Measurements from ENCODE around the gene ANKLE1. TPM values are rescaled to one million over a fixed set of nuclear protein-coding genes. Genes with fewer than 3 reads are reported as not detected.

The ANKLE1 gene
- total RNA-seq, 1 experiment from 2014 or later, result 9.1 TPM

DNA sequence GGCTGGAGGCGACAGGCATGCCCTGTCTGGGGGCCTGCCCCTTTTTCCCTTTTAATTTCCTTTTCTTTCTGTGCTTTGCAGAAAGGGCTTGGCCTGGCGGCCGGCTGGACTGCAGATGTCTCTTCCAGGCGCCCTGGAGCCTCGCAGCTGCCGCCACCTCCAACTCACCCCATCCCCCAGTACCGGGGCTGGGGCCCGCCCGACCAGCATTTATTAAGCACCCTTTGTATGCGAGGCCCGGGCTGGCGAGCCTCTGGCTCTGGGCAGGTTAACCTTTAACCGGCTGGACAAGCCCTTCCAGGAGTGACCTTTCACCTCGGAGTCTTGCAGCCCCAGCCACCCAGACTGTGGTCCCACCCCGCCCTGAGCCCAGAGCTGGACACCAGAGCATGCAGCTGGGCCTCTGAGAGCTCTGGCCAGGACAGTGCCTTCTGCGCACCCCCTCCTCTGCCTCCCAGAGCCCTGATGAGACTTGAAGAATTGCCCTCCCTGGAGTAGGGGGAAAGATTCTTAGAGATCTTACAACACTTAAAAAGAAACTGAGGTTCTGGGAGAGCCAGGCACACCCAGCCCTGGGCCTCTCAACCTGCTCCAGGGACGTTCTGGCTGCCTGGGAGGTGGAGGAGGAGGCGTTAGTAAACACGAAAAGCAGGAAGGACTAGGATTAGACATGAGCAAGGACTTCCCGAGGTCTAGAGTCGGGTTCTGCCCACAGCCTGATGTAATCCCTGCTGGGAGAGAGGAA lies 34.8 kb upstream of the ANKLE1 start (continued):
- TF ChIP-seq CTCF (IDR thresholded peaks at IDR 0.05), result no peak
- TF ChIP-seq PRRX2 (CRISPR knock-in tag; IDR thresholded peaks at IDR 0.05), result no peak

DNA sequence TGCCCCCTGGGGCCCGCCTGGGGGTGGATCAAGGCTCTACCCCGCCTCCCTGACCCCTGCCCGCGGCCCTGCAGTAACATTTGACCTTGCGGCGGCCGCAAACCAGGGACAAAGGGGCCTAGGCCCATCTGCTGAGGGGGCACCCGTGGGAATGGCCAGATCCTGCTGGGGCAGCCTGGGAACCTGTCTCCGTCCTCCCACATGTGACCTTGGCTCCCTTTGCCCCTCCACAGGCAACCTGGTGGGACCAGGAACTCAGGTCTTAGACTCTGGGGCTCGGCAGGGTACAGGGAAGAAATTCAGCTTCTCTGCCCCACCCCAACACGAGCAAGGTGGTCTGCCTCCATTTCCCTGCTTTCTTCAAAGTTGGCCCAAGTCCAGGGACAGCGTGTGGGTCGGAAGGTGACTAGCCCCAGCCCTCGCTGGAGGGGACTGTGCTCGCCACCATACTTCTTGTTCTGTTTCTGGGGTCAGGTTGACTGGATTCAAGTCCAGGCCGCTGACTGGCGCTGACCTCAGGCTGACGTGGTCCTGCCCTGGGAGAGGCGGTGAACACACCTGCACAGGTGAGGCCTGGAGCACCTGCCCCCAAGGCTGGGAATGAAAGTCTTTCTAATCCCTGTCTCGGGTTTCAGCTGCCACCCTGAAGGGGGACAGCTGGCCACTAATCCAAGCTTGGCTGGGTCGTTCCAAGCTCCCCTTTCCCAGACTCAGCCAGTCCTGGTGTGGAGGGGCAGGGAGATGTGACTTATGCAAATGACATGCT lies 33.5 kb upstream of the ANKLE1 start:
- ATAC-seq (peak; percentile 65), DNase-seq (ENCODE audit: low spot score) (peak; percentile 81)
- H3K4me1 Mint-ChIP-seq, result peaks cover 35% of the 10 kb centered on the region
- peaks cover 5% of the 10 kb centered on the region; the same call in 1 of the 2 replicates for H3K36me3 Mint-ChIP-seq
- ChIA-PET POLR2A (interaction anchor here (0.5 to 1.6 kb wide), 11 partner anchors 11 to 691 kb away, joined by 3 to 11 read pairs (median 6); partner anchors contain the start of genes ANKLE1, BABAM1, OCEL1 and USE1), CTCF (interaction anchor here (0.7 to 3.8 kb wide), 14 partner anchors 12 to 248 kb away, joined by 3 to 38 read pairs (median 4); partner anchors contain the start of genes BABAM1, DDA1, MRPL34 and OCEL1)
- H3K27ac Mint-ChIP-seq, result peak overlapping the region; percentile 99
- no peaks in the 10 kb centered on the region for H3K9me3 Mint-ChIP-seq
- H3K27me3 Mint-ChIP-seq (ENCODE audit: low read depth), result no peaks in the 10 kb centered on the region
- H3K4me3 Mint-ChIP-seq, result peak overlapping the region; percentile 61
- TF ChIP-seq NR1H2 (CRISPR knock-in tag; IDR thresholded peaks at IDR 0.05), result no peak
- peak; percentile 48; the same call in 1 of the 2 replicates for TF ChIP-seq FOXK1 (CRISPR knock-in tag; IDR thresholded peaks at IDR 0.05)
- TF ChIP-seq, protein P1, sequence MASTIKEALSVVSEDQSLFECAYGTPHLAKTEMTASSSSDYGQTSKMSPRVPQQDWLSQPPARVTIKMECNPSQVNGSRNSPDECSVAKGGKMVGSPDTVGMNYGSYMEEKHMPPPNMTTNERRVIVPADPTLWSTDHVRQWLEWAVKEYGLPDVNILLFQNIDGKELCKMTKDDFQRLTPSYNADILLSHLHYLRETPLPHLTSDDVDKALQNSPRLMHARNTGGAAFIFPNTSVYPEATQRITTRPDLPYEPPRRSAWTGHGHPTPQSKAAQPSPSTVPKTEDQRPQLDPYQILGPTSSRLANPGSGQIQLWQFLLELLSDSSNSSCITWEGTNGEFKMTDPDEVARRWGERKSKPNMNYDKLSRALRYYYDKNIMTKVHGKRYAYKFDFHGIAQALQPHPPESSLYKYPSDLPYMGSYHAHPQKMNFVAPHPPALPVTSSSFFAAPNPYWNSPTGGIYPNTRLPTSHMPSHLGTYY (CRISPR knock-in tag; IDR thresholded peaks at IDR 0.05), result no peak
- 0 out of 2 replicates have a peak, but pooled peaks have one; percentile 6 for TF ChIP-seq TEAD1 (CRISPR knock-in tag; IDR thresholded peaks at IDR 0.05)
- peak; percentile 90 for TF ChIP-seq PRDM15 (CRISPR knock-in tag; IDR thresholded peaks at IDR 0.05)
- TF ChIP-seq ZNF423 (CRISPR knock-in tag; IDR thresholded peaks at IDR 0.05), result peak; percentile 27; the same call in 1 of the 2 replicates
- TF ChIP-seq, protein P2, sequence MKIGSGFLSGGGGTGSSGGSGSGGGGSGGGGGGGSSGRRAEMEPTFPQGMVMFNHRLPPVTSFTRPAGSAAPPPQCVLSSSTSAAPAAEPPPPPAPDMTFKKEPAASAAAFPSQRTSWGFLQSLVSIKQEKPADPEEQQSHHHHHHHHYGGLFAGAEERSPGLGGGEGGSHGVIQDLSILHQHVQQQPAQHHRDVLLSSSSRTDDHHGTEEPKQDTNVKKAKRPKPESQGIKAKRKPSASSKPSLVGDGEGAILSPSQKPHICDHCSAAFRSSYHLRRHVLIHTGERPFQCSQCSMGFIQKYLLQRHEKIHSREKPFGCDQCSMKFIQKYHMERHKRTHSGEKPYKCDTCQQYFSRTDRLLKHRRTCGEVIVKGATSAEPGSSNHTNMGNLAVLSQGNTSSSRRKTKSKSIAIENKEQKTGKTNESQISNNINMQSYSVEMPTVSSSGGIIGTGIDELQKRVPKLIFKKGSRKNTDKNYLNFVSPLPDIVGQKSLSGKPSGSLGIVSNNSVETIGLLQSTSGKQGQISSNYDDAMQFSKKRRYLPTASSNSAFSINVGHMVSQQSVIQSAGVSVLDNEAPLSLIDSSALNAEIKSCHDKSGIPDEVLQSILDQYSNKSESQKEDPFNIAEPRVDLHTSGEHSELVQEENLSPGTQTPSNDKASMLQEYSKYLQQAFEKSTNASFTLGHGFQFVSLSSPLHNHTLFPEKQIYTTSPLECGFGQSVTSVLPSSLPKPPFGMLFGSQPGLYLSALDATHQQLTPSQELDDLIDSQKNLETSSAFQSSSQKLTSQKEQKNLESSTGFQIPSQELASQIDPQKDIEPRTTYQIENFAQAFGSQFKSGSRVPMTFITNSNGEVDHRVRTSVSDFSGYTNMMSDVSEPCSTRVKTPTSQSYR (CRISPR knock-in tag; IDR thresholded peaks at IDR 0.05), result no peak
- 0 out of 2 replicates have a peak, but pooled peaks have one; percentile 4 for TF ChIP-seq USF2 (CRISPR knock-in tag; IDR thresholded peaks at IDR 0.05)
- no peak for TF ChIP-seq GRHL2 (CRISPR knock-in tag; IDR thresholded peaks at IDR 0.05; ENCODE audit: insufficient replicate concordance, severe bottlenecking)
- no peak for TF ChIP-seq ZNF121 (CRISPR knock-in tag; IDR thresholded peaks at IDR 0.05)
- TF ChIP-seq, protein P3, sequence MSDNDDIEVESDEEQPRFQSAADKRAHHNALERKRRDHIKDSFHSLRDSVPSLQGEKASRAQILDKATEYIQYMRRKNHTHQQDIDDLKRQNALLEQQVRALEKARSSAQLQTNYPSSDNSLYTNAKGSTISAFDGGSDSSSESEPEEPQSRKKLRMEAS (CRISPR knock-in tag; IDR thresholded peaks at IDR 0.05), result peak; percentile 45; the same call in 1 of the 2 replicates
- peak; percentile 27; the same call in 1 of the 2 replicates for TF ChIP-seq PRRX2 (CRISPR knock-in tag; IDR thresholded peaks at IDR 0.05)
- peak; percentile 68; the same call in 1 of the 2 replicates for TF ChIP-seq ZNF263 (CRISPR knock-in tag; IDR thresholded peaks at IDR 0.05; ENCODE audit: low read depth)
- no peak for TF ChIP-seq ZNF425 (CRISPR knock-in tag; conservative IDR thresholded peaks at IDR 0.05)
- peak; percentile 67; the same call in 1 of the 2 replicates for TF ChIP-seq GABPB1 (CRISPR knock-in tag; IDR thresholded peaks at IDR 0.05)
- TF ChIP-seq SP1 (CRISPR knock-in tag; conservative IDR thresholded peaks at IDR 0.05), result 0 out of 2 replicates have a peak, but pooled peaks have one; percentile 5
- no peak for TF ChIP-seq ZNF317 (CRISPR knock-in tag; IDR thresholded peaks at IDR 0.05; ENCODE audit: borderline replicate concordance, low read depth)

All from WTC11 (cell line).